NCI-H1436 treated with DMSO at 0.1 percent for 48 hours (cell line): ENCODE measurements around the gene E2F1.

ENCODE experiments used
- DNase-seq: peaks from one replicate; lab custom pipeline; 2025; lab: John Stamatoyannopoulos, UW

E2F1 gene

DNA sequence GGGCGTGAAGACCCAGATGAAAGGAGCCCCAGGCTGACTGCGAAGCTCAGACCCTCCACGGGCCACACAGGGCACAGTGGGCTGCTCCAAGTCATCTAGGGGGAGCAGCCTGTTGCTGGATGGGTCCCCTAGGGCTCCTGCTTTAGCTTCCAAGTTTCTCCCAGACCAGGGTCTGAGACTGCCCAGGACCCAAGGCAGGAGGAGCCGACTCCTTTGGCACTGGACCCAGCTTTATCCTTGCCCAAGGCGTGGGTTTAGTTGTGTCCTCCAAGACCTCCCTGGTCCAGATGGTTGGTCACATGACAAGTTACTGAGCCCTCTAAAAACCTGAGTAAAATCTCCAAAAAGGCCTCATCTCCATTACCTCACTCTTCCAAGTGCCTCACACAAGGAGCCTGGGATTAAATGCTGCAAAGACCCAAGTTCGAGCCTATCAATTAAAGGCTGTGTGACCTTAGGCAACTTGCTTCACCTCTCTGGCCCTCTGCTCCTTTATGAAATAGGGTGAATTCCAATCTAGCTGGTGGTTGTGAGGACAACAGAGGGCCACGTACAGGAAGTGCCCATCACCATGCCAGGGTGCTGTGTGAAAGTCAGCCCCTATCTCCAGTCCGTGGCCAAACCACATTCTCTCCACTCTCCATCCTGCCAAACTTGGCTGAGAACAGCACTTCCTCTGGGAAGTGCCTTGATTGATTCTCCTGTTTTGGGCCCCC is 14.5 kb downstream of the E2F1 start:
- no peak for DNase-seq

DNA sequence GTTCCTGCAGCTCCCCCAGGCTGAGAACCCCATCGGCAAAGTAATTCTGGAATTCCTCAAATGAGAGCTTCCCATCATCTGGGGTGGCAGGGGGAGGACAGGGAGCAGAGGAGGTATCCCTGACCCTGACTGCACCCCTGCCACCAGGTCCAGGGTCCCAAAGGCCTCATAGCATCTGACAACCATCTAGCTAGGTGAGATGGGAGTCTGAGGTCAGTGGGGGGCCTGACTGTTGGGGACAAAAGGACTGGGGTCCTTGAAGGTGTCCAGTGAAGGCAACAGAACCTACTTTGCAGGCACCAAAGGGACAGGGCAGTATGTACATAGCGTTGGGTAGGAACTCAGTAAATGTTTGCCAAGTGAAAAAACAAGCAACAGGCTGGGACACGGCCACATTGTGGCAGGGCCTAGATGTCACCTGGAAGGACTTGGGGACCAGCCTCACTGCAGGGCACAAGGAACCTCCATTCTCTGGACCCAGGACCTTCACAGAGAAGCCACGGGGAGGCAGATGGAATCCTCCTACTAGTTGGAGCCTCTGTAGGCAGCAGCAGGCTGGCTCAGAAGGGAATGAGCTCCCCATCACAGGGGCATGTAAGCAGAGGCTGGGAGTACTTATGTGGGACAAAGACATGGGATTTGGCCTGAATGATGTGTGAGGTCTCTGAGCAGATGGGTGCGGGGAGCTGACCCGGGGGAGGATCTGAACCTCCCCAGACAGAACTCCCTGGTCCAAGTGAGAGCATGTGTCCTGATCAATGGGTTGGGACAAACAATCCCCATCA is 15.3 kb downstream of the E2F1 start:
- DNase-seq, result no peak

DNA sequence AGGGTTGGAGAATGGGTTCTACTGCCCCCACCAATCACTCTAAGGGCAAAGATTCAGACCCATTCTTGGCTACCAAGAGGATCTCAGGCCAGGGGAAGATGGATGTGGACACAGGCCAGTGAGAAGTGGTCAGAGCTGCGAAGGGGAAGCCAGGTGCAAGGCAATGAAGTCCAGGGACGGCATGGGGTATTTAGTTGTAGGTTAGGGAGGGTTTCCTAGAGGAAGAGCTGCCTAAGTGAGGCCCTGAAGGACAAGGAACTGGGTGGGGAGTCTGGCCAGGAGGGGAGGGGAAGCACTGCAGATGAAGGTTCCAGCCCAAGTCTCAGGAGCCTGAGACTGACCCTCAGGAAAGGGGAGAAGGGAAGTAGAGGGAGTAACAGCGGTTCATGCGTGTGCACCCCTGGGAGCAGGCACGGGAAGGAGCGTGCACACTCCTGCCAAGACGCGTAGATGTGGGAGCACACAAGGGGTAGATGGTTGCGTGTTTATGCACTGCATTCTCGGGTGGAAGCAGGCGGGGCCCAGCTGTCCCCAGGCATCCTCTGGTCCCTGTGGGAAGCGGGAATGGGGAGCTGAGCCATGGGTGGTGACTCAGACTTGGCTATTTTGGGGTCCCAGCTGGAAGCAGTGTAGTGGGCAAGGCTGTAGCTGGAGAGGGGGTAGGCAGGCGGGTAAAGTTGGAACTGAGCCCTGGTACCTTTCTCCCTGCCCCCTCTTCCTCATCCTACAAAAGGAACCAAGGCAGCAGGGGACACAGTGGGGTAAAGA is 16.1 kb downstream of the E2F1 start:
- DNase-seq, result no peak

DNA sequence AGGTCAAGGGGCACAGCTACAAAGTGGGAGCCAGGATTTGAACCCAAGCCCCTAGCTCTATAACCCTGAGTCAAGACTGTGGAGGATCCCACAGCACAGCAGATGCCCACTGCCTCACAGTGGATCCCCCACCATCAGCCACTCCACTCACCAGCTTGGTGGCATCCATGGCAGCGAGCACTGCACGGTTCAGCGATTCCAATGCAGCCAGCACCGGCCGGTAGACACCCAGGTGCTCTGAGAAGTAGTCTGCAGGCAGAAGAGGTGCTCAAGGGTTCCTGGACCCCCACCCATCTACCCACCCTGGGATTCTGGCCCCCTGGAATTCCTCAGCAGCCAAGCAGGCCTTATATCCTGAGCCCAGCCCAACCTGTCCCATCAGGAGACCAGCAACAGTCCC is 17.0 kb downstream of the E2F1 start:
- DNase-seq, result no peak

DNA sequence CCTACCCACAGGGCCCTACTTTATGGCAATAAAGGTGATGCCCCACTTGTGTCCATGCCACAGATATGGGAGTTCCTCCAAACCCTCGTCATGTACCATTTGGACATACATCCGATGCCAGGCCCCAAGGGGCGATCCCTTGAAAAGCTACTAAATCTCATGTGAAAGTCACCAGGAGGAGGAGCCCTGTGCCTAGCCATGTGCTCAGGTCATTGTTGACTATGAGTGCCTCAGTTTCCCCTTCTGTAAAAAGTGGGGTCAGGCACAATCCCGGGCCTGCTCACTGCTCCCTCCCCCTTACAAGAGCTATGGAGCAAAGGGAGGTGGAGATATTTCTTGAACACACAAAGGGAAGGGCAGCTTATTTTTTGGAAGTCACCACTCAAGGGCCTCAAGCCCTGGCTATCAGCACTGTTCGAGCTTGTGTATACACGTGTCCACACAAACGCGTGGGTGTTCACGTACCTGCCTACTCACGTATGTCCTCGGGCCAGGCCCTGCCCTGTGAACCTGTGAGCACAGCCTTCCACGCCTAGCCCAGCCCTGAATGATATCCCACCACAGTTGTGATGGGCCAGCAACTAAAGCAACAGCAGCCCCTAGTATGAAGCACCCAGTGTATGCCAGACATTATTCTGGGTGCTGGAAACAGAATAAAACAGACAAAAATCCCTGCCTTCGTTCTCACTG is 17.6 kb downstream of the E2F1 start:
- no peak for DNase-seq

DNA sequence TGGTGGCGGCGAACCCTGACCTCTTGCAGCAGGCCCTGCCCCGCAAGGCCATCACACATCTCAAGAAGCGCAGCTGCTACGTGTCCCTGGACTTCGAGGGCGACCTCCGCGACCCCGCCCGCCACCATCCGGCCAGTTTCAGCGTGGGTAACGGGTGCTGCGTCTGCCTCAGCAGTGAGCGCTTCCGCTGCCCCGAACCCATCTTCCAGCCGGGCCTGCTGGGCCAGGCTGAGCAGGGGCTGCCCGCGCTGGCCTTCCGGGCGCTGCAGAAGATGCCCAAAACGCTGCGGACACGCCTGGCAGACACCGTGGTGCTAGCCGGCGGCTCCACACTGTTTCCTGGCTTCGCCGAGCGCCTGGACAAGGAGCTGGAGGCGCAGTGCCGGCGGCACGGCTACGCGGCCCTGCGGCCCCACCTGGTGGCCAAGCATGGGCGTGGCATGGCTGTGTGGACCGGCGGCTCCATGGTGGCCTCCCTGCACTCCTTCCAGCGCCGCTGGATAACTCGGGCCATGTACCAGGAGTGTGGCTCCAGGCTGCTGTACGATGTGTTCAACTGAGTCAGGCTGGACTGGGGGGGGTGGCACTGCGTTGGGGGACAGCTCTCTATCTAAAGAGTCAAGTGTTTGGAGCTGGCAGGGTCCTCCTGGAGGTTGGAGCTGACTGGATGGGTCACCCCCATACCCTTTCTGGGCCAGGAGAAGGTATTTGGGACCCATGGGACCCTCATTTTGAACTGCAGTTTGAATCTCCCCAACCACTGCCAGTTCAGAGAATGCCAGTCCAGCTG is 18.3 kb downstream of the E2F1 start:
- no peak for DNase-seq

DNA sequence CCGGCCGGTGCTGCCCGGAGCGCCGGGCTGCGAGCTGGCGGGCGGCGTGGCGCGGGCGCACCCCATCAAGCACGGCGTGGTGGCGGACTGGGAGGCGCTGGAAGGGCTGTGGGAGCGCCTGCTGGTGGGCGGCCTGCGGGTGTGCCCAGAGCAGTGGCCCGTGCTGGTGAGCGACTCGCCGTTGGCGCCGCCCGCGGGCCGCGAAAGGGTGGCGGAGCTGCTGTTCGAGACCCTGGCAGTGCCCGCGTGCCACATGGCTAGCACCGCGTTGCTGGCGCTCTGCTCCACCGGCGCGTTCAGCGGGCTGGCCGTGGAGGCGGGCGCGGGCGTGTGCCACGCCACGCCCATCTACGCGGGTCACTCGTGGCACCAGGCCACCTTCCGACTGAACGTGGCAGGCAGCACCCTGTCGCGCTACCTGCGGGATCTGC is 18.9 kb downstream of the E2F1 start:
- no peak for DNase-seq

DNA sequence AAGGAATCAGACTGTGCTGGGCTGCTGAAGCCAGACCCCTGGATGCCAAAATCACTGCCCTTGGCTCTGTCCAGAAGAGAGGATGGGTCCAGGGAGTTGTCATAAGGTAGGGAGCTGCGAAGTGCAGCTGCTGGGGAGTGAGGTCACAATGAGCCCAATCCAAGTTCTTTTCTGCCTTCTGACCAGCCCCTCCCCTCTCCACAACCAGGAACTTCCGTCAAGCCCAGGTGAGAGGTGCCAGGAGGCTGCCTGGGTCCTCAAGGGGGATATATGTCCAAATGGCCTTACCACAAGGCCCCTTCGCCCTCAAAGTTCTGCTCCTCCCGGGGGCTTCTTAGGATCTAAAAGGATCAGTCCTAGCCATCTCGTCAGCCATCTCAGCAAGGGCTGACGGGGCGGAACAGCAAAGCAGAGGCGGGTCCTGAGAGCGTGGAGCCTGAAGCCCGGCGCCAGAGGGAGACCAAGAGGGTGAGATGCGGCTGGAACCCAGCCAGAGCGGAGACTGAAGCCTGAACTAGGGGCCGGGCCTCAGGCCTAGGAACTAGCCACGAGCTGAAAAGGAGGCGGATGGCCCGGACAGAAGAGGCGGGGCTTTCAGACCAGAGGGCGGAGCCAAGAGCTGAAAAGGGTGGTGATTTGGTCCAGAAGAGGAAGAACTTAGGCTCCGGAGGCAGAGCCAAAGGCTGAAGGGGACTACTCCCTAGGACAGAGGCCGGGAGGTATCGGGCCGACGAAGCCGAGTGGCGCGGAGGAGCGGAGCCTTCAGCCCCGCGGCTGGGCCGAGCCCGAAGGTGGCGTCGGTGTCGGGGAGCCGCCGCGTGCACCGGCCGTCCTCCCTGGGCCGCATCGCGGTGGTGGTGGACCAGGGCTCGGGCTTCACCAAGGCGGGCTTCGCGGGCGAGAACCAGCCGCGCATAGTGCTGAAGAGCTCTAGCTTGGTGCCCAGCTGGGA is 19.6 kb downstream of the E2F1 start, which contains the start of gene ACTL10:
ACTL10 (plus strand) TSS at position 651 of the 952 bp plus-strand sequence. CDS start 555 bp downstream, outside the sequence.
- peak; percentile 28 for DNase-seq

DNA sequence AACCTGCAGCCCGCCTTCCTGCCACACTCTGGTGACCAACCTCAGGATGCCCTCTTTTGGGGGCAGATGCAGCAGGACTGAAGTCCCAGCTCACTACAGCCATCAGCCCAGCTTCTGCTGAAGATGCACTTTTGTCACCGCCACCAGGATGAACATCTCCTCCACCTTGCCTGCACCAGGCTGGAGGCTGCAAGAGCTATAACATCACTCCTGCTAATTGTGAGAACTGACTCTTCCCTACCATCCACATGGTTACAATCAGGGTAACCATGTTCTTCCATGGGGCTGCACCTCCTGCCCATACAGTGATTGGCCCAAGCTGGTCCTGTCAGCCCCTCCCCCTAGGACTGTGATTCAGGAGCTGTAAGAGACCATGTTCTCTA is 21.4 kb downstream of the E2F1 start:
- DNase-seq, result no peak

DNA sequence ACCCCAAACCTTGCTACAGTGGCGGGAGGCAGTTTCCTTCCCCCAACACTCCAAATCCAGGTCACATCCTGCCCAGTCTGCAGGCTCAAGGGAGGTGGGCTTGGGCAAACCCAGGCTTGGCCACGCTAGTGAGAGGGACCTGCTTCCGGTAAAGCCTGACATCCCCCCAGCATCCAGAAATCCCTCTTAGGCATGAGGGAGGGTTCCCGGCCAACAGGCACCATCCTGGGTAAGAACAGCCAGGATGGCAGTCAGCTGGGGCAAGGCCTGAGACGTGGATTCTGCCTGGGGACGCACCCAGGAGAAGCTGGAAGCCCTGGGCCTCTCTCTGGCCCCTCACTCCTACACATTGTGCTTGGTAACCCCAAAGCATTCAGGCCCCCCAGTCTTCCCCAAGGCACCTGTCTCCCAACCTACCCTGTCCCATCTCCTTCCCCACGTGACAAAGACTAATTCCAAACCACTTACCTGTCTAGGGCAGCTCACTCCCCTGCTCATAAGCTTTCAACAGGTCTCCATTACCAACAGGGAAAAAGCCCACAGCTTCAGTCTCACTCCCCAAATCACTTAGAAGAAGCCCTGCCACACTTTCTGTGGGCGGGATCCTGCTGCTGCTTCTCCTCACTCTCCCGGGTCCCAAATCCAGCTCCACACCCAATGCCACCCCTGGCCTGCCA is 22.0 kb downstream of the E2F1 start:
- no peak for DNase-seq

DNA sequence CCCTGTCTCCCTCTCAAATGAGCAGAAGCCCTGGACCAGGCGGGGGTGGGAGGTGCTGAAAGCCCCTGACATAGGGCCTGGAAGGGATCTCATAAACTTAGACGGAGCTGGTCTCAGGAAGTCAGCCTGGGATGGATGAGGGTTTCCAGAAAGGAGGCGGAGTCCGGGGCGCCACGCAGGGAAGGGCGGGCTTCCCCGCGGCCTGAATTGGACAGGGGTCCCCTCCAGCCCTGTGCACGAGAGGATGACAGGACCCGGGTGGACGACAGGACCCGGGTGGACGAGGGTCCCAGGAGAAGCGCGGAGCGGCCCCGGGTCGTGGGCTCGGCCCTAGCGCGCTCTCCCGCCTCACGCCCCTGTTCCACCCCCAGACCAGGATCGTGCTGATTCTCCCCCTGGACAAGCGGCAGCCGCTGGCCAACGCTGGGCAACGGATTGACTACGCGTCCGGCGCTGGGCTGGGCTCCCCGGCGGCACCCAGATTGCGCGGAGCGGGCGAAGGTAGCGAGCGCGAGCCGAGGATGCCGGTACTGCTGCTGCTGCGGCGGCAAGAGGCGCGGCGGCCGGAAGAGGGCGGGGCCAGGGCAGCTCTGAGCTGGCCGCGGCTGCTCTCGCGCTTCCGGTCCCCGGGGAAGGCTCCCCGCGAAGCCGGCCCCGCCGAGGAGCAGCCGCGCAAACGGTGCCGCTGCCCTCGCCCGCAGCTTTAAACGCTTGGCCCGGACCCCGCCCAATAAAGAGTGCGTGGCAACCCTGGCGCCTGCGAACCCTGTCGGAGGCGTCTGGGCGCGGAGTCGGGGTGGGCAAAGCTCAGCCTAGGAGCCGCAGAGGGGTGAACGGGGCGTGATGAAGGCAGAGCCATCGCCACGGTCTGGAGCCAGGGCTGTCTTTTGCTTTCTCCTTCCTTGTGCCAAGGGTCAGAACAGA is 22.8 kb downstream of the E2F1 start:
- DNase-seq, result peak; percentile 25

DNA sequence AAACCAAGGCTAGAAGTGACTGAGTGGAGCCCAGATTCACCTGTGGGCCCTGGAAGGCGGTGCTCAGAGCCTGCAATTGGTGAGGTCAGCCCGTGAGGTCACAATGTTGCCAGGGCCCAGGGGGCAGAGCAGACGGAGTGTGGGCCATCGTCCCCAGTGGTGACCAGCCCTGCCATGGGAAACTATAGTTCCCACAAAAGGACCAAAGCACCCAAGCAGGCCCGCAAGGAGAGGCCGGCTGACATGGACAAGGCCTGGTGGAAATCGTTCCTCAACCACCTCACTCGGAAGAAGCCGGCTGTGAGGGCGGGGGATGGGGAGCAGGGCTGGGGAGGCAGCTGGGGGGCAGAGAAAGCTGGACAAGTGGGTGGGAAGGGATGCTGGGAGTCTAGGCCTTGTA is 24.0 kb downstream of the E2F1 start, which contains the start of gene C20orf144:
C20orf144 (plus strand) TSS at position 156 of the 400 bp plus-strand sequence; CDS start at position 175, 19 bp downstream.
- DNase-seq, result no peak

DNA sequence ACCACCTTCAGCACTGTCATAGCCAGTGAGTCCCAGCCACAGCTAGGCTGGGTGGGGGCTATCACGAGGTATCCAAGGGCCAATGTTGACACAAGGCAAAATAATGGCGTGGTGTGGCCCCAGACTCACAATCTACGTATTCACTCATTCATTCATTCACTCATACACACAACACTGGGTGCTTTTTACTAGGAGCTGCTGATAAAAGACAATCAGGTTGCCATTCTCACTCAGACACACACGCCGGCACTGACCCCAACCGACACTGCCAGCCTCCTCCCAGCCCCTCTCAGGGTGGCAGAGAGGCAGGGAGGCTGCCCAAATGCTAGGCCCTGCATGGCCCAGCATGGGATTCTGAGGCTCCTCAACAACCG is 25.5 kb downstream of the E2F1 start:
- no peak for DNase-seq

DNA sequence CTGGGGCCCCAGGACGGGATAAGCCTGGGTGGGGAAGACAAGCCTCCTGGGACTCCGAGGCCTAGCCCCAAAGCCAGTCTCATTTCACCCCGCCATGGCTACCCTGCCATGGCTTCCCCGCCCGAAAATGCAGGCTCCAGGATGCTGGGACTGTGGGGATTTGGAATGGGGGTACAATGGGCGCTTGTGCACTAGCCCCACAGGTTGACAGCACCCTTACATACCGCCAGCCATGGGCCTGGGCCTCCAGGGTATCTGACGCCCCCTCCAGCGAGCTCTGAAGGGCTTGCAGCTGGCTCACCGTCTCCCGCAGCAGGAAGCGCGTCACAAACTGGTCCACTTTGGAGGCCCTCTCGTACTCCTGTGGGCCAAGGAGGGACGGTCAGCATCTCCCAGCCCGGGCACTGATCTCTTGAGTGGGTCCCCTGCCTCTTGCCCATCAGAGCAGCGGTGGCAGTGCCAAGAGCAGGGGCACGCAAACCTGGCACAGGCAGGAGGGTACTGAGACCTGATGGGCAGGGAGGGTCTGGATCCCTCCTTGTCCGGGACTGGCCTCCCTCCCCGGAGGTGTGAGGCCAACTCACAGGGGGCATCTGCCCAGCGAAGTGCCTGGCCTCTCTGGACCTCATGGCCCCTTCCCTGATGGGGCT is 26.0 kb downstream of the E2F1 start:
- DNase-seq, result no peak

DNA sequence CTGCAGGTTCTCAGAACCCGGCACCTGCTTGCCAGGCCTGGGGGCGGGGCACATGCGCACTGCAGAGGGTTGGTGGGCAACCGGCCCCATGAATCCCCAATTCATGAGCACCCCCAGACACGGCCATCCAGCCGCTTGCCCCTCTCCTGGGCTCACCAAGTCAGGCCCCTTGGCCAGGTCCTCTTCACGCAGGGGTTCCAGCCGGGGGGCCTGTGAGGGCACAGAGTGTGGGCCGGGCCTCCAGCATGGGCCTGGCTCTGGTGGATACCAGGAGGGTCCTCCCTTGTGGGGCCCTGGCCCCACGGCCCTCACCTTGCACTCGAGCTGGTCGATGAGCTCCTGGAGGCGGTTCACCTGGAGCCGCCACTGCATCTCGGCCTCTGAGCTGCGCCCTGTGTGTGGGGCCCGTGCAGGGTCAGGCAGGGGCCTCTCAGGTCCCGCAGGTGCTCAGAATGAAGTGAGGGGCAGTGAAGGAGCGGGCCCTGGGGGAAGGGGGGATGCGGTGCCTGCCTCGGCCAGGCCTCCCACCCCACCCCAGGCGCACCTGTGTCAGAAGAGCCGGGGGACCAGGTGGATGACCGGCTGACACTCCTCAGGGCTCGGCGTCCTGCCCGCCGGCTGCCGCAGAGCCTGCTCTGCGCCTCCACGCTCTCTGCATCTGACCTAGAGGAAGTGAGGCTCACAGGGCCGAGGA is 26.7 kb downstream of the E2F1 start:
- DNase-seq, result no peak

DNA sequence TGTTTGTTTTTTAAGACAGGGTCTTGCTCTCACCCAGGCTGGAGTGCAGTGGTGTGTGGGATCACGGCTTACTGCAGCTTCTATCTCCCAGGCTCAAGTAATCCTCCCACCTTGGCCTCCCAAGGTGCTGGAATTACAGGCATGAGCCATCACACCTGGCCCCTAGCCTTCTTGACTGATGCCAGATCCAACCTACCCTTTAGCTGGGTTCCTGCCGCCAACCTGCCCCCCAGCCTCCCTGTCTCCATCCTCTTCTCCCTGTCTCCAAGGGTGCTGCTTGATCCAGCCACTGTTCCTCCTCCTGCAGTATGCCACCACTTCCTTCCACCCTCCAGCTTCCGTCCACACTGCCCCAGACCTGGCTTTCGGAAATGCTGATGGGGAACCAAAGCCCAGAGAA is 27.3 kb downstream of the E2F1 start:
- DNase-seq, result no peak

DNA sequence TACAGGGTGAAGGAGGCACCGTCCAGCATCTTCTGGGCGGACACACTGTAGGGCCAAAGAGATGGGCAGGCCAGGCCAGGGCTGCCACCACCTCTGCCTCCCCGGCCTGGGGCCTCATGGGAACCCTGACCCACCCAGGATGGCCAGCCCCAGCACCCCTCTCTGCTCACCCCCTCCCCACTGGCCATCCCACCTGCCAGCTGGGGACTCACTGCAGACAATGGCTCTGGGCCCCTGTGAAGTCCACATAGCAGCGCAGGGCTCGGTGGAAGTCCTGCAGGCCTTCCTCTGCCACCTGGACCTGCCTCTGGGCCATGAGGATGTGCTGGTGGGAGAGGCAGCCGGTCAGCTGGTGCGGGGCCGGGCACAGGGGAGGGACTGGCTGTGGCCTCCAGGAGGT is 27.7 kb downstream of the E2F1 start:
- DNase-seq, result no peak
